Measurements from ENCODE around the gene FAM81B. TPM values are rescaled to one million over a fixed set of nuclear protein-coding genes. Genes with fewer than 3 reads are reported as not detected.

FAM81B gene
- total and polyA plus RNA-seq, 4 donors, result not detected

DNA sequence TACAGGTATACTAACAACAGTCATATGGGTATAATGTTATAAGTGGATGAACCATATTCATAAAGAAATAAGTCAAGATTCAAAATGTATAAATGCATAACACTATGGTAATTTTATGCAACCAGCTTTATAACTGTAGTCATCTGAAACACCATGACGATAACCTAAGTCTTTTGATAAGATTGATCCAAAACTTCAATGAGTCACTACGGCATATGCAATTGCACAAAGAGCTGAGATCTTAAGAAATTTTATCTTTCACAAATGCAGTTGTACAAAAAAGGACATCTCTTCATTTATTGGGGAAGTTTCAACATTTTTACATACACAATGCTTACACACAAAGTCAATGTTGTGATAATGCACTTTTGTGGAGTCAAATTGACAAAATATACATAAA is 20.3 kb downstream of the FAM81B start:
- Histone ChIP-seq H3K4me3 (ENCODE audit: low read length in 2 of 2) (no peak overlapping the region), H3K9me3 (ENCODE audit: control insufficient read depth, low read length) (no peaks in the 10 kb centered on the region), H3K27me3 (ENCODE audit: control insufficient read depth in 1 of 2, insufficient read depth in 2 of 2, low read length in 1 of 2) (no peaks in the 10 kb centered on the region), H3K36me3 (ENCODE audit: control insufficient read depth in 1 of 2, insufficient read depth in 2 of 2, low read length in 1 of 2) (no peaks in the 10 kb centered on the region), H3K27ac (ENCODE audit: low read depth in 1 of 2, low read length in 2 of 2) (no peak overlapping the region), H3K4me1 (ENCODE audit: control insufficient read depth in 1 of 2, insufficient read depth in 2 of 2, low read length in 2 of 2) (no peaks in the 10 kb centered on the region)
- WGBS, 2 donors, result 50 to 65% methylated on average over 2 of the region's 2 CpGs
- intact Hi-C loops (cut with DNase I), result no loop called here
- DNase-seq, result no peak
- ATAC-seq (ENCODE audit: low FRiP score), result no peak

DNA sequence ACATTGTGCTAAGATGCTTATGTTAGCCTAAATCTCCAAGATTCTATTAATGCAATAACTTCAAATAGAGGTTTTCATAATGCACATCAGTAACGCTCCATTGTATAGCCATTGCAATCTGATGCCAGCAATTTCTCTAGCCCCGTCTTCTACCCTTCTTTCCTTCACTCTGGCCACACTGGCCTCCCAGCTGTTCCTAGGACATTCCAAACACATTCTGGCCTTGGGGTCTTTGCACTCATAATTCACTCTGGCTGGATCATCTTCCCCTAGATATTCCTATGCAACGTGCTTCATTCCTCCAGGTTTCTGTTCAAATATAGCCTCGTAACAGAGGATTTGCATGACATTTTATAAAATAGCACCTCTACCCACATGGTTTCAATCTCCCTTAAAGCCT is 23.3 kb downstream of the FAM81B start:
- WGBS, 2 donors, result 86 to 94% methylated on average over 4 of the region's 4 CpGs
- Histone ChIP-seq H3K4me1 (ENCODE audit: control insufficient read depth in 1 of 2, insufficient read depth in 2 of 2, low read length in 2 of 2) (no peaks in the 10 kb centered on the region), H3K27me3 (ENCODE audit: control insufficient read depth in 1 of 2, insufficient read depth in 2 of 2, low read length in 1 of 2) (no peaks in the 10 kb centered on the region), H3K4me3 (ENCODE audit: low read length in 2 of 2) (no peak overlapping the region), H3K36me3 (ENCODE audit: control insufficient read depth in 1 of 2, insufficient read depth in 2 of 2, low read length in 1 of 2) (no peaks in the 10 kb centered on the region), H3K9me3 (ENCODE audit: control insufficient read depth, low read length) (no peaks in the 10 kb centered on the region), H3K27ac (ENCODE audit: low read depth in 1 of 2, low read length in 2 of 2) (no peak overlapping the region)
- intact Hi-C loops (cut with DNase I), result no loop called here
- ATAC-seq (ENCODE audit: low FRiP score) (no peak), DNase-seq (no peak)

DNA sequence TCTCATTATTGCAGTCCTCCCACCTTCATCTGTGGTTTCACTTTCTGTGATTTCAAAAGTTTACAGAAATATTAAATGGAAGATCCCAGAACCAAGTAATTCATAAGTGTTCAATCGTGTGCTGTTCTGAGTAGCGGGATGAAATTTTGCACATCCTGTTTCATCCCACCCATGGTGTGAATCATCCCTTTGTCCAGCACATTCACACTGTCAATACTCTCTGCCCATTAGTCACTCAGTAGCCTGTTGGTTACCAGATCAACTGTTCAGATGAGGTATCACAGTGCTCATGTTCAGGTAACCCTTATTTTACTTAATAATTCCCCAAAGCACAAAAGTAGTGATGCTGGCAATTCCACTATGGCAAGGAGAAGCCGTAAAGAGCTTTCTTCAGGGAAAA is 26.8 kb downstream of the FAM81B start:
- Histone ChIP-seq H3K27me3 (ENCODE audit: control insufficient read depth in 1 of 2, insufficient read depth in 2 of 2, low read length in 1 of 2) (no peaks in the 10 kb centered on the region), H3K36me3 (ENCODE audit: control insufficient read depth in 1 of 2, insufficient read depth in 2 of 2, low read length in 1 of 2) (no peaks in the 10 kb centered on the region), H3K9me3 (ENCODE audit: control insufficient read depth, low read length) (no peaks in the 10 kb centered on the region), H3K4me3 (ENCODE audit: low read length in 2 of 2) (no peak overlapping the region), H3K4me1 (ENCODE audit: control insufficient read depth in 1 of 2, insufficient read depth in 2 of 2, low read length in 2 of 2) (no peaks in the 10 kb centered on the region), H3K27ac (ENCODE audit: low read depth in 1 of 2, low read length in 2 of 2) (no peak overlapping the region)
- DNase-seq, result no peak
- no peak for ATAC-seq (ENCODE audit: low FRiP score)
- 96% methylated on average over 3 of the region's 3 CpGs for WGBS, 2 donors
- intact Hi-C loops (cut with DNase I), result no loop called here

DNA sequence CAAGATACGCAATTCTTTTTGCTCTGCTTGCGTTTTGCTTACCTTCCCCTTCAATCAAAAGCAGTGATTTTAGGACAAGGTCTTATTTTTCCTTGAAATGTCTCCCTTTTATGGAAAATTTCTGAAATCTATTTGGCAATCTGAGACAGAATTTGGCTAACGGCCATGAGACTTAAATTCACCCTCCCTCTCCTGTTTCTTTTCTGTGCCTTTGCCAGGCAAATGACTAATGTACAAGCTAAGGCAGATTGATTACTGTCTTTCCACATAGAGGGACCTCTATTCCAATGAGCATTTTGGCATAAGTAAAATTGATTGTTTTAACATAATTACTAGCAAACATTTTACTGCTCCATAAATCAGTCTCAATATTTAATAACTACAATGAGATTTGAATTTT is 31.7 kb downstream of the FAM81B start:
- Histone ChIP-seq H3K4me3 (ENCODE audit: low read length in 2 of 2) (no peak overlapping the region), H3K27me3 (ENCODE audit: control insufficient read depth in 1 of 2, insufficient read depth in 2 of 2, low read length in 1 of 2) (no peaks in the 10 kb centered on the region), H3K4me1 (ENCODE audit: control insufficient read depth in 1 of 2, insufficient read depth in 2 of 2, low read length in 2 of 2) (no peaks in the 10 kb centered on the region), H3K9me3 (ENCODE audit: control insufficient read depth, low read length) (no peaks in the 10 kb centered on the region), H3K27ac (ENCODE audit: low read depth in 1 of 2, low read length in 2 of 2) (no peak overlapping the region), H3K36me3 (ENCODE audit: control insufficient read depth in 1 of 2, insufficient read depth in 2 of 2, low read length in 1 of 2) (no peaks in the 10 kb centered on the region)
- intact Hi-C loops (cut with DNase I), result no loop called here
- DNase-seq (no peak), ATAC-seq (ENCODE audit: low FRiP score) (no peak)
- WGBS, 2 donors, result 30 to 34% methylated on average over 3 of the region's 3 CpGs

DNA sequence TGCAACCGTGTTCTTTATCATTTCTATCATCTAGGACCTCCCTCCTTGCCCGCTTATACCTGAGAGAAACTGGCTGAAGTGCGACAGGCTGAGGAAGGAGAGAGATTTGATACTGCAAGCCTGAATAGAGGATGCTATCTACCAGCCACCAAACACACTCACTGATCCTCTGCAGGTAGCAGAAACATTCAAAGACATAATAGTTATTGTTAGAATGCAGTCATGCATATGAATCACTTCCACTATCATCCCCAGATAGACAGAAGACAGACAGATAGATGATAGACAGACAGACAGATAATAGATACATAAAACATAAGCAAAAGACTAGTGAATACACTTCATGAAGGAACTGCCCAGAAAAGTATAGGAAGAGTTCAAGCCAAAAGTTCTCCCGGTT is 32.9 kb downstream of the FAM81B start:
- intact Hi-C loops (cut with DNase I), result no loop called here
- DNase-seq, result no peak
- Histone ChIP-seq H3K9me3 (ENCODE audit: control insufficient read depth, low read length) (no peaks in the 10 kb centered on the region), H3K27ac (ENCODE audit: low read depth in 1 of 2, low read length in 2 of 2) (no peak overlapping the region), H3K36me3 (ENCODE audit: control insufficient read depth in 1 of 2, insufficient read depth in 2 of 2, low read length in 1 of 2) (no peaks in the 10 kb centered on the region), H3K4me1 (ENCODE audit: control insufficient read depth in 1 of 2, insufficient read depth in 2 of 2, low read length in 2 of 2) (no peaks in the 10 kb centered on the region), H3K4me3 (ENCODE audit: low read length in 2 of 2) (no peak overlapping the region), H3K27me3 (ENCODE audit: control insufficient read depth in 1 of 2, insufficient read depth in 2 of 2, low read length in 1 of 2) (no peaks in the 10 kb centered on the region)
- ATAC-seq (ENCODE audit: low FRiP score), result no peak
- 93% methylated on average over 4 of the region's 4 CpGs for WGBS, 2 donors

DNA sequence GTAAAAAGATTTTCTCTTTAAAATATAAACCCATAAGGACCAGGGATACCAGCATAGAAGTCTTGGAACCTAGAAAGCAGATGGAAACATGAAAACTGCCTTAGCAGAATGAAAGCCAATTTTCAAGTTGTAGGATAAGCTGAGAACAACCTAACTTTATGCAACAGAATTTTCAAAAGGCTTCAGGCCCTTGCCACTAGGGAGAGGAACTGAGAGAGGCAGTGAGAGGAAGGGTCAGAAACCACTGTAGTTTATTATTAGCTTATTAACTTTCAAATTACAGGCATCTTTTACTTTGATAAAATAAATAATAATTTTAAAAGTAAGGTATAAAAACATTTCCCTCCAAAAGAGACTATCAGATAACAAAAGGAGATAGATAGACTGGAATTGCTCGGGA is 33.4 kb downstream of the FAM81B start:
- Histone ChIP-seq H3K9me3 (ENCODE audit: control insufficient read depth, low read length) (no peaks in the 10 kb centered on the region), H3K27me3 (ENCODE audit: control insufficient read depth in 1 of 2, insufficient read depth in 2 of 2, low read length in 1 of 2) (no peaks in the 10 kb centered on the region), H3K27ac (ENCODE audit: low read depth in 1 of 2, low read length in 2 of 2) (no peak overlapping the region), H3K4me1 (ENCODE audit: control insufficient read depth in 1 of 2, insufficient read depth in 2 of 2, low read length in 2 of 2) (no peaks in the 10 kb centered on the region), H3K36me3 (ENCODE audit: control insufficient read depth in 1 of 2, insufficient read depth in 2 of 2, low read length in 1 of 2) (no peaks in the 10 kb centered on the region), H3K4me3 (ENCODE audit: low read length in 2 of 2) (no peak overlapping the region)
- ATAC-seq (ENCODE audit: low FRiP score) (no peak), DNase-seq (no peak)
- intact Hi-C loops (cut with DNase I), result no loop called here
- WGBS, 2 donors, result 87 to 95% methylated on average over 1 of the region's 1 CpG

DNA sequence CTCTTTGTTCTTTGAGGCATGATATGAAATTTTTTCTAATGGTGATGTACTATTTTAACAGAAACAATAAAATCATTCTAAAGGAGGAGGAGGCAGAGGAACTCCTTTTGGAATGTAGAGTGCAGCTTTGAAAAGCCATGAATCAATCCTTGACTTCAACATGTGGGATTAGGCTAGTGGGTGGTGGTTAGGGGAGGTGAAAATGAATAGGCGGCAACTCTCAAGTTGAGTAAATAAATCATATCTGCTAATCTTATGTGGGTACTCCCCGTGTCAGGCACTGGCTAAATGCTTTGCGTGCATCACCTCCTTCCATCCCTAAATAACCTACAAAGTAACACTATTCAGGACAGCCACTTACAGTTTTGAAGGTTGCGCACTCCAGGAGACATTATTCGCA is 35.1 kb downstream of the FAM81B start:
- H3K36me3 ChIP-seq (ENCODE audit: control insufficient read depth in 1 of 2, insufficient read depth in 2 of 2, low read length in 1 of 2), result no peaks in the 10 kb centered on the region
- ATAC-seq (ENCODE audit: low FRiP score), result no peak
- 81% methylated on average over 5 of the region's 5 CpGs for WGBS, 2 donors
- H3K27me3 ChIP-seq (ENCODE audit: control insufficient read depth in 1 of 2, insufficient read depth in 2 of 2, low read length in 1 of 2), result no peaks in the 10 kb centered on the region
- H3K9me3 ChIP-seq (ENCODE audit: control insufficient read depth, low read length), result no peaks in the 10 kb centered on the region
- no peak overlapping the region for H3K27ac ChIP-seq (ENCODE audit: low read depth in 1 of 2, low read length in 2 of 2)
- DNase-seq, result no peak
- H3K4me3 ChIP-seq (ENCODE audit: low read length in 2 of 2), result no peak overlapping the region
- H3K4me1 ChIP-seq (ENCODE audit: control insufficient read depth in 1 of 2, insufficient read depth in 2 of 2, low read length in 2 of 2), result no peaks in the 10 kb centered on the region
- intact Hi-C loops (cut with DNase I), result no loop called here

DNA sequence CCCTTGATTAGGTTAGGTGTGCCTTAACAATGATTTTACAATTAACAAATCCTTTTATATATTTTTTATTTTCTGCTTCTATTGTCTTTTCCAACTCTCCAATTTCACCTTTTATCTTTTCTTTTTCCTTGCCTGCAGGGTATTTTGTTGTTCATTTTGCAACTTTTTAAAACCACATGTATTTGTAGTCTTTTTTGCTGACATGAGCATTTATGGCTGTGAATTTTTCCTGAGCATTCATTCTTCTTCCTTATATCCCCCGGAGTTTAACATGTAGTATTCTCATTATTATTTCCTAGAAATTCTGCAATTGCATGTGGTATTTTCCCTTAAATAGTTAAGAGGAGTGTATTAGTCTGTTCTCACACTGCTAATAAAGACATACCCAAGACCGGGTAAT is 41.6 kb downstream of the FAM81B start:
- H3K36me3 ChIP-seq (ENCODE audit: control insufficient read depth in 1 of 2, insufficient read depth in 2 of 2, low read length in 1 of 2), result no peaks in the 10 kb centered on the region
- DNase-seq (no peak), ATAC-seq (ENCODE audit: low FRiP score) (no peak)
- no peak overlapping the region for H3K27ac ChIP-seq (ENCODE audit: low read depth in 1 of 2, low read length in 2 of 2)
- H3K4me3 ChIP-seq (ENCODE audit: low read length in 2 of 2), result no peak overlapping the region
- intact Hi-C loops (cut with DNase I), result no loop called here
- H3K4me1 ChIP-seq (ENCODE audit: control insufficient read depth in 1 of 2, insufficient read depth in 2 of 2, low read length in 2 of 2), result no peaks in the 10 kb centered on the region
- no peaks in the 10 kb centered on the region for H3K9me3 ChIP-seq (ENCODE audit: control insufficient read depth, low read length)
- 93 to 95% methylated on average over 2 of the region's 2 CpGs for WGBS, 2 donors
- no peaks in the 10 kb centered on the region for H3K27me3 ChIP-seq (ENCODE audit: control insufficient read depth in 1 of 2, insufficient read depth in 2 of 2, low read length in 1 of 2)

DNA sequence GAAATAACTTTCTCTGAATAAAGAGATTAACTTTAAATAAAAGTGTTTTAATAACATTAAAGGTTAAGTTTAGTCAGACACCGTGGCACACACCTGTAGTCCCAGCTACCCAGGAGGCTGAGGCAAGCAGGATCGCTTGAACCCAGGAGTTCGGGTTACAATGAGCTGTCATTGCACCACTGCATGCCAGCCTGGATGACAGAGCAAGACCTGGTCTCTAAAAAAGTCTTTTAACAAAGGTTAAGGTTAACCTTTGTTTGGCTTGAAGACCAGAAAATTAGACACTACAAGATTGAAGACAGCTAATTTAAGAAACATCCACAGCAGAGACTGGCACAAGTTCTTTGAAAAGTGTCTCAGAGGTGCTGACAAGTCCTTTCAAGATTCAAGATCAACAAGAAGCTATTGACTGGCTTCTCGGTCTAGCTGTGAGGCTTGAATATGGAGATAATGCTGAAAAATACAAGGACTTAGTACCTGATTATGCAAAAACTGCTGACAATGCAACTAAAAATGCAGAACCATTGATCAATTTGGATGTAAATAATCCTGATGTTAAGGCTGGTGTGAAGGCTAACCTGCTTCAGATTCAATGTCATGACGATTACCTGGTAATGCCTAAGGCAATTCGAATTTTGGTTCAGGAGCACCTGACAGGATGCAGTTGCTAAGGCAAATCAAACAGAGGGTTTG is 48.8 kb downstream of the FAM81B start:
- Histone ChIP-seq H3K9me3 (ENCODE audit: control insufficient read depth, low read length) (no peaks in the 10 kb centered on the region), H3K36me3 (ENCODE audit: control insufficient read depth in 1 of 2, insufficient read depth in 2 of 2, low read length in 1 of 2) (no peaks in the 10 kb centered on the region), H3K27me3 (ENCODE audit: control insufficient read depth in 1 of 2, insufficient read depth in 2 of 2, low read length in 1 of 2) (no peaks in the 10 kb centered on the region), H3K4me1 (ENCODE audit: control insufficient read depth in 1 of 2, insufficient read depth in 2 of 2, low read length in 2 of 2) (no peaks in the 10 kb centered on the region), H3K4me3 (ENCODE audit: low read length in 2 of 2) (no peak overlapping the region), H3K27ac (ENCODE audit: low read depth in 1 of 2, low read length in 2 of 2) (no peak overlapping the region)
- intact Hi-C loops (cut with DNase I), result no loop called here
- DNase-seq (no peak), ATAC-seq (ENCODE audit: low FRiP score) (no peak)
- WGBS, 2 donors, result 63 to 75% methylated on average over 6 of the region's 6 CpGs

Measured in aorta (tissue), 5 donors.